ENCODE results near the gene MNDA.
"Not testable (repeated sequence)": the region's sequence is repeated elsewhere in the genome, so short reads cannot be mapped to it uniquely, and the experiment has no call there.

MNDA gene

GRCh38 chr1:158840236-158840635, 9.1 kb downstream of the MNDA start:
- DNase-seq: no peak

- DNase-seq: no peak
Observed at GRCh38 chr1:158864595-158864994, 33.4 kb downstream of the MNDA start.

GRCh38 chr1:158870438-158870837, 39.3 kb downstream of the MNDA start:
- DNase-seq: not testable (repeated sequence)

GRCh38 chr1:158873141-158873540, 42.0 kb downstream of the MNDA start:
- DNase-seq: no peak

- no peak for DNase-seq
Observed at GRCh38 chr1:158893654-158894053, 62.5 kb downstream of the MNDA start.

- DNase-seq: no peak
Observed at GRCh38 chr1:158898722-158899121, 67.6 kb downstream of the MNDA start.
